Loucy (cell line): Measurements from ENCODE around the gene ART3.

Source experiments
- H2AFZ ChIP-seq: fragments of 200-600 bp; sonication (generic); 2 replicates; pipeline ENCODE4 v1.6.0; 2016; ENCODE audit warnings: antibody characterized with exemption, mild to moderate bottlenecking, low read length, moderate library complexity
- H3F3A ChIP-seq: fragments of 200-600 bp; 2 replicates; pipeline ENCODE4 v1.6.0; 2016; ENCODE audit warnings: antibody characterized with exemption, low read depth, mild to moderate bottlenecking
- H3K27me3 ChIP-seq: fragments of 200-600 bp; sonication (generic); 2 replicates; pipeline ENCODE4 v1.6.1; 2014; ENCODE audit warnings: low read length, mild to moderate bottlenecking; ENCODE audit not compliant: insufficient read depth, poor library complexity, severe bottlenecking
- H3K36me3 ChIP-seq: fragments of 200-600 bp; sonication (generic); 2 replicates; pipeline ENCODE4 v1.6.1; 2016; ENCODE audit warnings: low read length; ENCODE audit not compliant: insufficient read depth
- H3K4me1 ChIP-seq: fragments of 200-600 bp; sonication (generic); 2 replicates; pipeline ENCODE4 v1.5.1; 2014; ENCODE audit warnings: low read length, mild to moderate bottlenecking; ENCODE audit not compliant: insufficient read depth, poor library complexity, severe bottlenecking
- H3K4me2 ChIP-seq: fragments of 200-600 bp; sonication (generic); 2 replicates; pipeline ENCODE4 v1.6.0; 2014; ENCODE audit warnings: antibody characterized with exemption, low read length, low read depth, mild to moderate bottlenecking; ENCODE audit not compliant: poor library complexity, severe bottlenecking
- H3K4me3 ChIP-seq: fragments of 200-600 bp; sonication (generic); 2 replicates; pipeline ENCODE4 v1.5.1; 2014; ENCODE audit warnings: low read length, mild to moderate bottlenecking, mixed read lengths; ENCODE audit not compliant: poor library complexity, severe bottlenecking
- H3K79me2 ChIP-seq: fragments of 200-600 bp; sonication (generic); 2 replicates; pipeline ENCODE4 v1.6.1; 2014; ENCODE audit warnings: low read length; ENCODE audit not compliant: insufficient read depth
- H3K9ac ChIP-seq: fragments of 200-600 bp; sonication (generic); 2 replicates; pipeline ENCODE4 v1.6.0; 2014; ENCODE audit warnings: mild to moderate bottlenecking, low read depth, low read length, moderate library complexity; ENCODE audit not compliant: poor library complexity, severe bottlenecking
- H3K9me2 ChIP-seq: fragments of 200-600 bp; sonication (generic); replicated peaks from 2 replicates; pipeline ENCODE4 v1.6.1; 2016; ENCODE audit warnings: low read depth, low read length, mixed read lengths
- H3K9me3 ChIP-seq: fragments of 200-600 bp; sonication (generic); 2 replicates; pipeline ENCODE4 v1.6.1; 2014; ENCODE audit warnings: mild to moderate bottlenecking, antibody characterized with exemption, low read length, low read depth; ENCODE audit not compliant: insufficient read depth
- H4K20me1 ChIP-seq: fragments of 200-600 bp; sonication (generic); 2 replicates; pipeline ENCODE4 v1.6.0; 2014; ENCODE audit warnings: antibody characterized with exemption, low read length, mild to moderate bottlenecking; ENCODE audit not compliant: insufficient read depth, poor library complexity, severe bottlenecking
- CTCF ChIP-seq: fragments of 200-600 bp; sonication (generic); conservative IDR thresholded peaks from 2 replicates; pipeline ENCODE4 v1.5.1; 2014; ENCODE audit warnings: mild to moderate bottlenecking, antibody characterized with exemption, low read length
- EZH2phosphoT487 ChIP-seq: fragments of 200-600 bp; IDR thresholded peaks from 2 replicates; pipeline ENCODE4 v1.6.1; 2018; ENCODE audit warnings: antibody characterized with exemption, mild to moderate bottlenecking, moderate library complexity, borderline replicate concordance

Gene ART3

GRCh38 chr4:76059750-76060149 lies 14.8 kb upstream of the ART3 start:
- Histone ChIP-seq H3K9me2 (no peaks in the 10 kb centered on the region), H3F3A (no peaks in the 10 kb centered on the region), H3K9ac (no peak overlapping the region), H4K20me1 (no peaks in the 10 kb centered on the region), H3K9me3 (no peaks in the 10 kb centered on the region), H3K36me3 (no peaks in the 10 kb centered on the region), H2AFZ (no peak overlapping the region), H3K4me1 (no peaks in the 10 kb centered on the region), H3K79me2 (no peaks in the 10 kb centered on the region), H3K4me2 (no peak overlapping the region), H3K4me3 (no peak overlapping the region), H3K27me3 (no peaks in the 10 kb centered on the region)
- no peak for TF ChIP-seq EZH2phosphoT487
- no peak for TF ChIP-seq CTCF

- H3K36me3 ChIP-seq = no peaks in the 10 kb centered on the region
- H3K79me2 ChIP-seq = no peaks in the 10 kb centered on the region
- no peak overlapping the region for H3K9ac ChIP-seq
- peak overlapping the region; percentile 17; the same call in 1 of the 2 replicates for H2AFZ ChIP-seq
- no peaks in the 10 kb centered on the region for H3K9me2 ChIP-seq
- no peaks in the 10 kb centered on the region for H3K27me3 ChIP-seq
- no peaks in the 10 kb centered on the region for H3K9me3 ChIP-seq
- H3F3A ChIP-seq = no peaks in the 10 kb centered on the region
- TF ChIP-seq EZH2phosphoT487 = no peak
- no peak for TF ChIP-seq CTCF
- H3K4me2 ChIP-seq = no peak overlapping the region
- no peaks in the 10 kb centered on the region for H3K4me1 ChIP-seq
- no peak overlapping the region for H3K4me3 ChIP-seq
- no peaks in the 10 kb centered on the region for H4K20me1 ChIP-seq
Observed at GRCh38 chr4:76060506-76060905, 14.0 kb upstream of the ART3 start.

GRCh38 chr4:76061421-76061820 lies 13.1 kb upstream of the ART3 start:
- no peaks in the 10 kb centered on the region for H3K36me3 ChIP-seq
- H4K20me1 ChIP-seq = no peaks in the 10 kb centered on the region
- H2AFZ ChIP-seq = no peak overlapping the region
- no peaks in the 10 kb centered on the region for H3F3A ChIP-seq
- H3K9ac ChIP-seq = no peak overlapping the region
- no peaks in the 10 kb centered on the region for H3K4me1 ChIP-seq
- no peak overlapping the region for H3K4me3 ChIP-seq
- no peaks in the 10 kb centered on the region for H3K9me2 ChIP-seq
- no peaks in the 10 kb centered on the region for H3K27me3 ChIP-seq
- H3K79me2 ChIP-seq = no peaks in the 10 kb centered on the region
- H3K9me3 ChIP-seq = no peaks in the 10 kb centered on the region
- no peak overlapping the region for H3K4me2 ChIP-seq
- TF ChIP-seq CTCF = no peak
- no peak for TF ChIP-seq EZH2phosphoT487
